CD4-positive, alpha-beta memory T cell (primary cell): ENCODE data around the gene CRACR2A. TPM values are rescaled to one million over a fixed set of nuclear protein-coding genes. Genes with fewer than 3 reads are reported as not detected.
A peak's percentile ranks its signal among the peaks of the same experiment; 100 is the strongest.

Experiments
- CTCF ChIA-PET: fragments of 350-600 bp; sonication (Branson Sonifier 250); formaldehyde crosslinking; loops from one replicate; lab custom pipeline; 2021; ENCODE audit warnings: inconsistent platforms; ENCODE audit not compliant: partially characterized antibody; lab: Charles Lee
- POLR2A ChIA-PET: fragments of 350-600 bp; sonication (Branson Sonifier 250); formaldehyde crosslinking; loops from one replicate; lab custom pipeline; 2021; ENCODE audit not compliant: partially characterized antibody; lab: Charles Lee
- DNase-seq, 5 donors: peaks; one replicate each; pipeline versions ENCODE4 v3.0.0 to v3.0.0-alpha.2; 2020 to 2022; ENCODE audit warnings: mixed read lengths in 1 of 5
- H3K27ac ChIP-seq: one replicate; pipeline ENCODE4 v1.7.0; 2013; ENCODE audit warnings: low read depth, low read length
- H3K27me3 ChIP-seq: 2 replicates; pipeline ENCODE4 v1.7.0; 2013; ENCODE audit warnings: mild to moderate bottlenecking, low read length, moderate library complexity; ENCODE audit not compliant: insufficient read depth
- H3K36me3 ChIP-seq: 2 replicates; pipeline ENCODE4 v1.7.0; 2013; ENCODE audit warnings: mild to moderate bottlenecking, low read length, moderate library complexity; ENCODE audit not compliant: insufficient read depth
- H3K4me1 ChIP-seq: 2 replicates; pipeline ENCODE4 v1.7.0; 2013; ENCODE audit warnings: mild to moderate bottlenecking, low read length, moderate library complexity; ENCODE audit not compliant: insufficient read depth
- H3K4me3 ChIP-seq, 2 donors: one replicate each; pipeline ENCODE4 v1.7.0; 2013; ENCODE audit warnings: low read length in 2 of 2, mild to moderate bottlenecking in 1 of 2
- H3K9me3 ChIP-seq, 2 donors: one replicate each; pipeline ENCODE4 v1.7.0; 2013; ENCODE audit warnings: low read length in 2 of 2, control low read depth in 1 of 2; ENCODE audit not compliant: control insufficient read depth in 1 of 2
- H3K27ac Mint-ChIP-seq, 7 donors: one replicate each; pipeline ENCODE4 v1.8.0; 2020 to 2021; ENCODE audit warnings: mixed read lengths in 7 of 7, mild to moderate bottlenecking in 6 of 7, inconsistent platforms in 3 of 7, moderate library complexity in 3 of 7
- H3K27me3 Mint-ChIP-seq, 2 donors: one replicate each; pipeline ENCODE4 v1.8.0; 2020 to 2021; ENCODE audit warnings: mixed read lengths in 2 of 2
- H3K36me3 Mint-ChIP-seq, 2 donors: one replicate each; pipeline ENCODE4 v1.8.0; 2020 to 2021; ENCODE audit warnings: mixed read lengths in 2 of 2, inconsistent platforms in 1 of 2, mild to moderate bottlenecking in 1 of 2
- H3K4me1 Mint-ChIP-seq, 4 donors: one replicate each; pipeline ENCODE4 v1.8.0; 2020 to 2021; ENCODE audit warnings: mixed read lengths in 4 of 4, mild to moderate bottlenecking in 1 of 4
- H3K4me3 Mint-ChIP-seq, 8 donors: one replicate each; pipeline ENCODE4 v1.8.0; 2020 to 2021; ENCODE audit warnings: mixed read lengths in 8 of 8, mild to moderate bottlenecking in 7 of 8, moderate library complexity in 6 of 8, inconsistent platforms in 3 of 8
- H3K9me3 Mint-ChIP-seq, 8 donors: one replicate each; pipeline ENCODE4 v1.8.0; 2020 to 2021; ENCODE audit warnings: mixed read lengths in 8 of 8, mild to moderate bottlenecking in 5 of 8, inconsistent platforms in 3 of 8, moderate library complexity in 1 of 8
- intact Hi-C: fragments of 100-400 bp; cut with micrococcal nuclease; formaldehyde crosslinking; loops from one replicate; pipeline ENCODE4 v1.15.1; 2023
- polyA plus RNA-seq, 2 donors: library from polyadenylated mRNA; unstranded; fragments of 300-500 nt; fragmentation: Illumina TruSeq; gene quantifications; one replicate each; pipeline ENCODE4 v1.2.3, GENCODE V29; 2021
- total RNA-seq, 2 experiments: library from RNA; stranded (reverse); gene quantifications; one replicate each; pipeline ENCODE4 v1.2.3, GENCODE V29; 2021

The CRACR2A gene
- total and polyA plus RNA-seq, 4 experiments from 2014 or later = 5.6 to 37.6 (median 27.9) TPM

- Histone ChIP-seq H3K4me1 (no peaks in the 10 kb centered on the region), H3K36me3 (peaks cover 44% of the 10 kb centered on the region), H3K9me3 (no peaks in the 10 kb centered on the region), H3K27ac (no peak overlapping the region), H3K27me3 (no peaks in the 10 kb centered on the region), H3K4me3 (no peak overlapping the region)
- Mint-ChIP-seq H3K27ac (peak overlapping the region in 1 of 7 donors; percentile 30), H3K27me3 (no peaks in the 10 kb centered on the region), H3K4me1 (no peaks in the 10 kb centered on the region), H3K4me3 (no peak overlapping the region), H3K9me3 (peaks cover 0 to 2% (median 0%) of the 10 kb centered on the region in 8 donors), H3K36me3 (peaks cover 73 to 78% of the 10 kb centered on the region in 2 donors)
- no peak for DNase-seq
- POLR2A ChIA-PET = interaction anchor here (1.4 kb wide), 1 partner anchor 129 kb away, joined by 4 read pairs; the partner anchor contains the start of gene CRACR2A
- CTCF ChIA-PET = interaction anchor here (1.4 kb wide), 1 partner anchor 153 kb away, joined by 3 read pairs; no protein-coding TSS in a partner anchor
- intact Hi-C loops = no loop called here
Measured at GRCh38 chr12:3624273-3624672, 128.6 kb downstream of the CRACR2A start.

GRCh38 chr12:3622822-3623690 lies 129.9 kb downstream of the CRACR2A start:
- CTCF ChIA-PET = interaction anchor here (0.9 kb wide), 1 partner anchor 181 kb away, joined by 5 read pairs; no protein-coding TSS in a partner anchor
- Histone ChIP-seq H3K4me1 (no peaks in the 10 kb centered on the region), H3K36me3 (peaks cover 42% of the 10 kb centered on the region), H3K4me3 (no peak overlapping the region), H3K27me3 (no peaks in the 10 kb centered on the region), H3K27ac (no peak overlapping the region), H3K9me3 (no peaks in the 10 kb centered on the region)
- no peak for DNase-seq
- Mint-ChIP-seq H3K27ac (no peak overlapping the region), H3K36me3 (peaks cover 72 to 77% of the 10 kb centered on the region in 2 donors), H3K9me3 (peaks cover 0 to 2% (median 0%) of the 10 kb centered on the region in 8 donors), H3K4me3 (no peak overlapping the region), H3K27me3 (no peaks in the 10 kb centered on the region), H3K4me1 (no peaks in the 10 kb centered on the region)
- intact Hi-C loops = no loop called here
- POLR2A ChIA-PET = interaction anchor here (1.4 kb wide), 1 partner anchor 130 kb away, joined by 4 read pairs; the partner anchor contains the start of gene CRACR2A

DNA sequence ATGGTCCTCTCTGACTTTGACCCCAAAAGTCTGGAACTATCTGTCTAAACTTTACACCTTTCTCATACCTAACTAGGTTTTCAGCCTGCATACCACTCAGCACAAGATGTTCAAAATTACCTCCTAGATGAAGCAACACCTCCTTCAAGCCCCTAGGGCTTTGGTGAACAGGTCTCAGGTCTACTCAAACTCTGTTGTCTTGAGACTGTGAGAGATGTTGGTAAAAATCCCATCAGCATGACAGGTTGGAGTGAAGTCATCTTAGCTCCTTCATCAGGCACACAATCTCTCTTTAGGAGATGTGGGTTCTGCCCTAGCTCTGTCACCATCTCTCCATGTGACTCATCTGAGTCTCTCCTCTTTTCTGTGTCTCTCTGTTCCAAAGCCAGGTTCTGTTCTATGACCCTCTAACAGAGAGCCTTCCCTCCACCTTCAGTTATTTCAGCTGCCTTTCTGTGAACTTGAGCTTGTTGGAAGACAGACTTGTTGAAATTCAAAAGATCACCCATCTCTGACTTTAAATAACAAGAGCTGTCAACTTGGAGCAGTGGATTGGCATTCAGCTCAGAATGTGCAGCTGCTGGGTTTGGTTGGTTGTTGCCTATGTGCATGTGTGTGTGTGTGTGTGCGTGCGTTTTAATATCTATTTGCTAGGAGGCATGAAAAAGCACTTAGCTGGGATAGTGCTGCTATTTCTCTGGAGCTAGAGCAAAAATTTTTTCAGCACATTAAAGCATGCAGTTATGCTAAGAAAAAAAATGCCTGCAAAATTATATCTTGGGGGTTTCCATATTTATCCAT lies 130.7 kb downstream of the CRACR2A start:
- CTCF ChIA-PET = interaction anchor here (0.9 kb wide), 2 partner anchors 10 to 182 kb away, joined by 3 to 5 read pairs; no protein-coding TSS in a partner anchor
- Histone ChIP-seq H3K27ac (no peak overlapping the region), H3K36me3 (peaks cover 45% of the 10 kb centered on the region), H3K4me3 (no peak overlapping the region), H3K4me1 (no peaks in the 10 kb centered on the region), H3K27me3 (no peaks in the 10 kb centered on the region), H3K9me3 (no peaks in the 10 kb centered on the region)
- no peaks in the 10 kb centered on the region for H3K27me3 Mint-ChIP-seq
- H3K27ac Mint-ChIP-seq = peak overlapping the region in 3 of 7 donors; percentile 9 to 74 (median 34)
- H3K36me3 Mint-ChIP-seq = peaks cover 72 to 79% of the 10 kb centered on the region in 2 donors
- peaks cover 0 to 2% (median 0%) of the 10 kb centered on the region in 8 donors for H3K9me3 Mint-ChIP-seq
- POLR2A ChIA-PET = no interaction called here
- H3K4me1 Mint-ChIP-seq = no peaks in the 10 kb centered on the region
- H3K4me3 Mint-ChIP-seq = no peak overlapping the region
- no peak for DNase-seq
- intact Hi-C loops = no loop called here

GRCh38 chr12:3620856-3621255 lies 132.1 kb downstream of the CRACR2A start:
- POLR2A ChIA-PET = no interaction called here
- H3K36me3 ChIP-seq = peaks cover 44% of the 10 kb centered on the region

GRCh38 chr12:3617565-3617964 lies 135.3 kb downstream of the CRACR2A start:
- Histone ChIP-seq H3K36me3 (peaks cover 57% of the 10 kb centered on the region), H3K27me3 (no peaks in the 10 kb centered on the region), H3K4me3 (no peak overlapping the region), H3K27ac (no peak overlapping the region), H3K4me1 (no peaks in the 10 kb centered on the region), H3K9me3 (no peaks in the 10 kb centered on the region)
- no peak overlapping the region for H3K4me3 Mint-ChIP-seq
- intact Hi-C loops = no loop called here
- H3K27me3 Mint-ChIP-seq = no peaks in the 10 kb centered on the region
- DNase-seq = no peak
- no peaks in the 10 kb centered on the region for H3K4me1 Mint-ChIP-seq
- H3K27ac Mint-ChIP-seq = no peak overlapping the region
- POLR2A ChIA-PET = no interaction called here
- H3K36me3 Mint-ChIP-seq = peaks cover 79 to 81% of the 10 kb centered on the region in 2 donors
- no peaks in the 10 kb centered on the region for H3K9me3 Mint-ChIP-seq
- CTCF ChIA-PET = no interaction called here

More at GRCh38 chr12:3620856-3621255, 132.1 kb downstream of the CRACR2A start:
- H3K36me3 Mint-ChIP-seq = peaks cover 71 to 79% of the 10 kb centered on the region in 2 donors
- no peak overlapping the region for H3K4me3 Mint-ChIP-seq
- no peak for DNase-seq
- H3K4me1 Mint-ChIP-seq = no peaks in the 10 kb centered on the region
- no peak overlapping the region for H3K27ac ChIP-seq
- H3K4me3 ChIP-seq = no peak overlapping the region
- CTCF ChIA-PET = no interaction called here
- peaks cover 0 to 2% (median 0%) of the 10 kb centered on the region in 8 donors for H3K9me3 Mint-ChIP-seq
- no peaks in the 10 kb centered on the region for H3K9me3 ChIP-seq
- peak overlapping the region in 1 of 7 donors; percentile 45 for H3K27ac Mint-ChIP-seq
- no peaks in the 10 kb centered on the region for H3K27me3 ChIP-seq
- H3K27me3 Mint-ChIP-seq = no peaks in the 10 kb centered on the region
- intact Hi-C loops = no loop called here
- H3K4me1 ChIP-seq = no peaks in the 10 kb centered on the region

DNA sequence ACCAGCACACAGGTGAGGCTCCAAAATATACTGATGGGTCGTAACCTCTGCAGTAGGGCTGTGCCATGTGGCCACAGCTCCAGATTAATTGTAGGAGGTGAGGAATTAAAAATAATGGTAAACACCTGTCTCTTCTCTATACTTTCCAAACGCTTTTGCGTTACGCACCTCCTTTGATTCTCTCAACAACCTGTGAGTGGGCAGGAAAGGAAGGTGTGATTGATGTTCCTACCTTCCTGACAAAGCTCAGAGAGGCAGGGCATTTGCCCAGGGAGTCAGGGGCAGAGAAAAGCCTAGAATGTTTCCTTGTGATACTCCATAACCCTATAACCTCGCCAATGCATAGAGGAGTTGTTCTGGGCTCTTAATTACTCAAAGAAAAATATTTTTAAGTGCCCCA lies 137.0 kb downstream of the CRACR2A start:
- peaks cover 57% of the 10 kb centered on the region for H3K36me3 ChIP-seq
- CTCF ChIA-PET = no interaction called here
- no peaks in the 10 kb centered on the region for H3K27me3 Mint-ChIP-seq

More for the DNA sequence above, 137.0 kb downstream of the CRACR2A start:
- Histone ChIP-seq H3K9me3 (no peaks in the 10 kb centered on the region), H3K27ac (no peak overlapping the region), H3K27me3 (no peaks in the 10 kb centered on the region), H3K4me1 (no peaks in the 10 kb centered on the region), H3K4me3 (no peak overlapping the region)
- peaks cover 0 to 6% (median 0%) of the 10 kb centered on the region in 8 donors for H3K9me3 Mint-ChIP-seq
- no peaks in the 10 kb centered on the region for H3K4me1 Mint-ChIP-seq
- no peak overlapping the region for H3K27ac Mint-ChIP-seq
- intact Hi-C loops = no loop called here
- no peak for DNase-seq
- H3K36me3 Mint-ChIP-seq = peaks cover 81 to 82% of the 10 kb centered on the region in 2 donors
- H3K4me3 Mint-ChIP-seq = no peak overlapping the region
- POLR2A ChIA-PET = no interaction called here
